ENCODE data around the gene HMCN1. TPM values are rescaled to one million over a fixed set of nuclear protein-coding genes. Genes with fewer than 3 reads are reported as not detected.

The HMCN1 gene
- total RNA-seq, 1 experiment from 2014 or later: 0.23 TPM

DNA sequence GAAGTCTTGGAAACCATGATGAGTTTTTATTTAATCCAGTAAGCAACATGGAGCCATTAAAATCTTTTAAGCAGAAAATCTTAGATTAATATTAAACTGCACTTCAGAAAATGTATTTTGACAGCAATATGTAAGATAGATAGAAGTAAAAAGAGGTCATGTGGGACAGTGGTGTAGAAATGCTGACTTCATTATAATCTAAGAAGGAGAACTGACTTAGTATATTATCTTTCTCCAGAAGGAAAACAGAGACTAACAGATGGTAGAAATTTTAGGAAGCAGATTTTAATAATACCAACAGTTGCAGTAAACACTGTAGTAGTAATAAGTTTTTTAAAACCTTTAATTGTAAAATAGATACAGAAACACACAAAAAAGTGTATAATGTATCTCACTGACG, 367.9 kb downstream of the HMCN1 start:
- no peaks in the 10 kb centered on the region for H3K36me3 ChIP-seq (ENCODE audit: control insufficient read depth, insufficient read depth, low read length)
- H3K4me1 ChIP-seq (ENCODE audit: control insufficient read depth, insufficient read depth, low read length): no peaks in the 10 kb centered on the region
- in situ Hi-C loops (cut with HindIII; ENCODE audit: low pct_unique_long_range_greater_than_20kb, low sequenced_read_pairs): no loop called here
- no peaks in the 10 kb centered on the region for H3K27me3 ChIP-seq (ENCODE audit: control insufficient read depth, insufficient read depth, low read length)
- TF ChIP-seq, protein P1, sequence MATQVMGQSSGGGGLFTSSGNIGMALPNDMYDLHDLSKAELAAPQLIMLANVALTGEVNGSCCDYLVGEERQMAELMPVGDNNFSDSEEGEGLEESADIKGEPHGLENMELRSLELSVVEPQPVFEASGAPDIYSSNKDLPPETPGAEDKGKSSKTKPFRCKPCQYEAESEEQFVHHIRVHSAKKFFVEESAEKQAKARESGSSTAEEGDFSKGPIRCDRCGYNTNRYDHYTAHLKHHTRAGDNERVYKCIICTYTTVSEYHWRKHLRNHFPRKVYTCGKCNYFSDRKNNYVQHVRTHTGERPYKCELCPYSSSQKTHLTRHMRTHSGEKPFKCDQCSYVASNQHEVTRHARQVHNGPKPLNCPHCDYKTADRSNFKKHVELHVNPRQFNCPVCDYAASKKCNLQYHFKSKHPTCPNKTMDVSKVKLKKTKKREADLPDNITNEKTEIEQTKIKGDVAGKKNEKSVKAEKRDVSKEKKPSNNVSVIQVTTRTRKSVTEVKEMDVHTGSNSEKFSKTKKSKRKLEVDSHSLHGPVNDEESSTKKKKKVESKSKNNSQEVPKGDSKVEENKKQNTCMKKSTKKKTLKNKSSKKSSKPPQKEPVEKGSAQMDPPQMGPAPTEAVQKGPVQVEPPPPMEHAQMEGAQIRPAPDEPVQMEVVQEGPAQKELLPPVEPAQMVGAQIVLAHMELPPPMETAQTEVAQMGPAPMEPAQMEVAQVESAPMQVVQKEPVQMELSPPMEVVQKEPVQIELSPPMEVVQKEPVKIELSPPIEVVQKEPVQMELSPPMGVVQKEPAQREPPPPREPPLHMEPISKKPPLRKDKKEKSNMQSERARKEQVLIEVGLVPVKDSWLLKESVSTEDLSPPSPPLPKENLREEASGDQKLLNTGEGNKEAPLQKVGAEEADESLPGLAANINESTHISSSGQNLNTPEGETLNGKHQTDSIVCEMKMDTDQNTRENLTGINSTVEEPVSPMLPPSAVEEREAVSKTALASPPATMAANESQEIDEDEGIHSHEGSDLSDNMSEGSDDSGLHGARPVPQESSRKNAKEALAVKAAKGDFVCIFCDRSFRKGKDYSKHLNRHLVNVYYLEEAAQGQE (IDR thresholded peaks at IDR 0.05; ENCODE audit: insufficient read depth in 1 of 2, low read depth in 2 of 2, low read length in 1 of 2): no peak
- TF ChIP-seq POLR2AphosphoS5 (IDR thresholded peaks at IDR 0.05; ENCODE audit: low read depth, low read length) (no peak), TCF7L2 (IDR thresholded peaks at IDR 0.05; ENCODE audit: low read depth, low read length) (no peak), SIN3A (IDR thresholded peaks at IDR 0.05; ENCODE audit: borderline replicate concordance, insufficient read depth, low read depth, low read length) (no peak)
- TF ChIP-seq, protein P2, sequence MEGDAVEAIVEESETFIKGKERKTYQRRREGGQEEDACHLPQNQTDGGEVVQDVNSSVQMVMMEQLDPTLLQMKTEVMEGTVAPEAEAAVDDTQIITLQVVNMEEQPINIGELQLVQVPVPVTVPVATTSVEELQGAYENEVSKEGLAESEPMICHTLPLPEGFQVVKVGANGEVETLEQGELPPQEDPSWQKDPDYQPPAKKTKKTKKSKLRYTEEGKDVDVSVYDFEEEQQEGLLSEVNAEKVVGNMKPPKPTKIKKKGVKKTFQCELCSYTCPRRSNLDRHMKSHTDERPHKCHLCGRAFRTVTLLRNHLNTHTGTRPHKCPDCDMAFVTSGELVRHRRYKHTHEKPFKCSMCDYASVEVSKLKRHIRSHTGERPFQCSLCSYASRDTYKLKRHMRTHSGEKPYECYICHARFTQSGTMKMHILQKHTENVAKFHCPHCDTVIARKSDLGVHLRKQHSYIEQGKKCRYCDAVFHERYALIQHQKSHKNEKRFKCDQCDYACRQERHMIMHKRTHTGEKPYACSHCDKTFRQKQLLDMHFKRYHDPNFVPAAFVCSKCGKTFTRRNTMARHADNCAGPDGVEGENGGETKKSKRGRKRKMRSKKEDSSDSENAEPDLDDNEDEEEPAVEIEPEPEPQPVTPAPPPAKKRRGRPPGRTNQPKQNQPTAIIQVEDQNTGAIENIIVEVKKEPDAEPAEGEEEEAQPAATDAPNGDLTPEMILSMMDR (IDR thresholded peaks at IDR 0.05): no peak
- no peak overlapping the region for H3K4me3 ChIP-seq (ENCODE audit: low read depth in 2 of 2, low read length in 2 of 2)
- H3K9me3 ChIP-seq (ENCODE audit: control insufficient read depth, insufficient read depth, low read depth, low read length): no peaks in the 10 kb centered on the region
- DNase-seq (ENCODE audit: low read depth, low spot score) (no peak), ATAC-seq (no peak)
- CTCF ChIA-PET: no interaction called here
- intact Hi-C loops (cut with micrococcal nuclease; ENCODE audit: unreplicated experiment): no loop called here
- BruUV-seq (replicated peaks): no TSS peak
- H3K27ac ChIP-seq (ENCODE audit: low read length): no peak overlapping the region
- POLR2A ChIA-PET: no interaction called here

DNA sequence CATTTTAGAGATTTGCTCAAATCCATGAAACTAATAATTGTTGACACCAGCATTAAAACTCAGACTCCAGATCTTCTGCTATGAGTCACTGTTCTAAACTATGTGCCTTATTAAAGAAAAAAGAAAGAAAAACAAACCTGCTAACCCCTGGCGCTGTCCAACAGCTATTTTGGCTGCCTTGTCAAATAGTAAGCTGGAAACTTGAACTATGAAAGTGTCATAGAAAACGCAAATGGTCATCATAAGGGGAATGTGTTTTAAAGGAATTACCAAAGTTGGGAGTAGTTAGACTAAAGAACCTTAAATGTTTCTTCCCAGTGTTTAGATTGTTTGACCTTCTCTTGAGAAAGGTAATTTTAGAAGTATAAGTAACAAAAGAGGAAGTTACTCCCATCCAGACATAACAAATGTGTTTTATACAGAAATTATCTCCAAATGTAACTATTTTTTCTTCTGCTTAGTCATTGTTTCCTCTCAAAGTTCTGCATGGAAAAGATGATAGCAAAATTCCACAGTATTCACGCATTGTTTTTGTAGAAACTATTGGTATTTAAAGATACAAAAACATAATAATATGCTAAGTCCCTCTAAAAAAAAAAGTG, 368.5 kb downstream of the HMCN1 start:
- ATAC-seq (no peak), DNase-seq (ENCODE audit: low read depth, low spot score) (no peak)
- POLR2A ChIA-PET: no interaction called here
- intact Hi-C loops (cut with micrococcal nuclease; ENCODE audit: unreplicated experiment) (no loop called here), in situ Hi-C loops (cut with HindIII; ENCODE audit: low pct_unique_long_range_greater_than_20kb, low sequenced_read_pairs) (no loop called here)
- Histone ChIP-seq H3K27ac (ENCODE audit: low read length) (no peak overlapping the region), H3K4me3 (ENCODE audit: low read depth in 2 of 2, low read length in 2 of 2) (no peak overlapping the region), H3K27me3 (ENCODE audit: control insufficient read depth, insufficient read depth, low read length) (no peaks in the 10 kb centered on the region), H3K36me3 (ENCODE audit: control insufficient read depth, insufficient read depth, low read length) (no peaks in the 10 kb centered on the region), H3K4me1 (ENCODE audit: control insufficient read depth, insufficient read depth, low read length) (no peaks in the 10 kb centered on the region), H3K9me3 (ENCODE audit: control insufficient read depth, insufficient read depth, low read depth, low read length) (no peaks in the 10 kb centered on the region)
- TF ChIP-seq, protein P1 (IDR thresholded peaks at IDR 0.05; ENCODE audit: insufficient read depth in 1 of 2, low read depth in 2 of 2, low read length in 1 of 2): peak in 1 of 2 experiments; percentile 59; a peak in 2 of 4 replicates
- TF ChIP-seq, protein P2 (IDR thresholded peaks at IDR 0.05): no peak
- CTCF ChIA-PET: no interaction called here
- BruUV-seq (replicated peaks): no TSS peak

Data from Panc1 (cell line).